GM21360 (cell line): ENCODE results near the gene MEG3.

Experiments used
- ATAC-seq: cut with Tn5 transposase; IDR thresholded peaks from one replicate; pipeline ENCODE4 v1.9.1; 2021; ENCODE audit warnings: mild to moderate bottlenecking, moderate library complexity; ENCODE audit not compliant: unreplicated experiment

MEG3 gene

GRCh38 chr14:100862277-100862676, 36.4 kb downstream of the MEG3 start:
- ATAC-seq = no peak

DNA sequence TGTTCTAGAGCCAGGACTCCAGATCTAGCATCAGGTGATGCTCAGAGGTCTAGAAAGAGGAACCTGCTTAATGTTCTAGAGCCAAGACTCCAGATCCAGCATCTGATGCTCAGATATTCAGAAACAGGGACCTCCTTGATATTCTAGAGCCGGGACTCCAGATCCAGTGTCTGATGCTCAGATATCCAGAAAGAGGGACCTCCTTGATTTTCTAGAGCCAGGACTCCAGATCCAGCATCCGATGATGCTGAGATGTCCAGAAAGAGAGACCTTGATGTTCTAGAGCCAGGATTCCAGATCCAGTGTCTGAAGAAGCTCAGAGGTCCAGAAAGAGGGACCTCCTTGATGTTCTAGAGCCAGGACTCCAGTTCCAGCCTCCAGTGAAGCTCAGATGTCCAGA, 36.9 kb downstream of the MEG3 start:
- no peak for ATAC-seq

GRCh38 chr14:100864206-100864605, 38.3 kb downstream of the MEG3 start:
- ATAC-seq = no peak

DNA sequence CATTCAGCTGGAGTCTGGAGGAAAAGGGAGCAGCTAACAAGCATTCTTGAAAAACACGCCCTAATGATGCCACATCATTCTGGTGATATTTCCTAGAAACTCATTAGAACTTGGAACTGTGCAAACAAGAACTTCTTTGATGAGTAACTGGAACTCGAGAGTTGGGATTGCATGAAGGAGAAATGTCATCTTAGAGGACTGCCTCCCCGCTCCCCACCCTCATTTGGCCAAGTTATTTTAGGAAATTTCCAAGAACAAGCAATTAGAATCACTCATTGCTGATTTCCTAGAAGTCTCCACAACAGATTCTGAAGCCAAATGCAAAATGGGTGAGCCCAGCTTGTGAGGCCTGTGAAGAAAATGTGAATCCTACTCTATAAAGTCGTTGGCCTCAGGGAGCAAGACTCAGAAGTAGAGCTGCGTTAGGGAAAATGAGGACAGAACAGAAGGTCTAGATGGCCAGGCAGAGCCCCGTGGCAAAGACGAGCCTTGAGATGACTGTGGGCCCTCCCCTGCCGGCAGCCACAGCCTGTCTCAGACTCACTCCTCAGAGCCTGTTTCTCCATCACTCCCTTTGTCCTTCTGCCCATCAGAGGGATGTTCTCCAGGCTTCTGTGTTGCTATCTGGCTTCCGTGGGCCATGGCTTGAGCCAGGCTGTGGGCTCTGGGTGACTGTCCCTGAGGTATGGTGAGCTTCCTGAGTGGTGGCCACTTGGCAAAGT, 39.2 kb downstream of the MEG3 start:
- ATAC-seq = no peak

DNA sequence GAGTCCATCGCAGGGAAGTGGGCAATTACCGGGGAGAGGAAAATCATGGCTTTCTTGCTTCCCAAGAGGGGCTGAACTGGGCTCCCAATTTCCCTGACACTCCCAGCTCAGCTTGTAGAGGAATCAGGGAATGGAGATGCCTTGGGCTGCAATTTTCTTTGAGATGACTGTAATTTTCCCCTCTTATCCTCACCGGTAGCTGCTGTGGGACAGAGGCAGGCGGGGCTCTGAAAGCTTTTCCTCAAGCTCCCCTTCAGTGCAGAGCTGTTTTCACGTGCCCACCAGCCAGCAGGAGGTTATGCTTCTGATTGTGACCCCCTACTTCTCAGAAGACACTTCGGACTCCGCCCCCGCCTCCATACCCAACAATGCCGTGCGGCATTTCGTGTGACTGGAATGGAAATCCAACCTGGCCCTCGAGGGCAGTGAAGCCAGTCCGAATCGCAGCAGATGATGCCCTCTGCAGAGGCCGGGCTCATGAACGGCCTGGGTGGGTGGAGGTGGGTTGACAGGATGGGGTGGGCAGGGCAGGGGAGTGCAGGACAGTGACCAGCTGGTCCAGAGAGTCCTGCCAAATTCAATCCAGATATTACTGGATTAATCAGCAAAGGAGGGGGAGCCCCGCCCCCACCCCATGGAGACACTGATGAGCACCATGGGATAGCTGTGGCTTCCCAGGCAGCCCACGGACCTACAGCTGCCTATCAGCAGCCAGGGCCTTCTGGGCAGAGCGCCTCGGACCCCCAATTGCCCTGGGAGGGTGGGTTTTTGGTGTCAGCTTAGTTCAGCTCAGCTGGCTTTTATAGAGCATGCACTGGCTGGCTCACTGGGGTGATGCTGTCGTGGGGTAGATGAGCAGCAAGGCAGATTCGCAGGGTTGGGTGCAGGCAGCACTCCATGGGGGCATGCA, 40.0 kb downstream of the MEG3 start:
- ATAC-seq = no peak

- ATAC-seq = no peak
Measured at GRCh38 chr14:100866666-100867630, 41.0 kb downstream of the MEG3 start.

DNA sequence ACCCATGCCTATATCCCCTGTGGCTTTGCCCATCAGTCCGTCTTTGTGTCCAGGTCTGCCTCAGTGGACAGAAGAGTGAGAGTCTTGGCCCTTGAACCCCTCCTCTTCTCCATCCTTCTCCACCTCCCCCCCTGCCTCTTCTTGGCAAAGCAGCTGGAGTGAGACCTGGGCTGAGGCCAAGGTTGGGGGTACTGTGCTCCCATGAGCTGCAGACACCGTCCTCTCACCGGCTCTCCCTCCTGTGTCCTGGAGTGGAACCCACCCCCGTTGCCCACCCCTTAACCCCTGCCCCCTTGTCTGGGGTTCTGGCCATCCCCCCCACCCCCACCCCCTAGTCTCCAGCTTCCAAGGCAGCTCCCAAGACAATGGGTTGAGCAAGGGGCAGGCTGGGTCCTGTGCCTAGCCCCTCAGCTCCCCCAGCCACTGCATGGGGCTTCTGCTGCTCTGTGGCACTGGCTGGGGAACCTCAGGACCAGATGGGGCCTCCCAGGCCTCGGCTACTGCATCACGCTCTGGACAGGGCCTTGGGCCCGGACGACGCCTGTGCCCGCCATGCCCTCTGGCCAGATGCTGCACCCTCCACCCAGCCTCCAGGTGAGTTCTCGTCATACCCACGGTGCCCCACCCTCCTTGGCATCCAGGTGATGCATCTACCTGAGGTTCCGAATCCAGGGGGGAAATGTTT, 41.9 kb downstream of the MEG3 start:
- no peak for ATAC-seq

- ATAC-seq = no peak
Measured at GRCh38 chr14:100868621-100869370, 42.9 kb downstream of the MEG3 start.

GRCh38 chr14:100871234-100872186, 45.6 kb downstream of the MEG3 start:
- no peak for ATAC-seq

DNA sequence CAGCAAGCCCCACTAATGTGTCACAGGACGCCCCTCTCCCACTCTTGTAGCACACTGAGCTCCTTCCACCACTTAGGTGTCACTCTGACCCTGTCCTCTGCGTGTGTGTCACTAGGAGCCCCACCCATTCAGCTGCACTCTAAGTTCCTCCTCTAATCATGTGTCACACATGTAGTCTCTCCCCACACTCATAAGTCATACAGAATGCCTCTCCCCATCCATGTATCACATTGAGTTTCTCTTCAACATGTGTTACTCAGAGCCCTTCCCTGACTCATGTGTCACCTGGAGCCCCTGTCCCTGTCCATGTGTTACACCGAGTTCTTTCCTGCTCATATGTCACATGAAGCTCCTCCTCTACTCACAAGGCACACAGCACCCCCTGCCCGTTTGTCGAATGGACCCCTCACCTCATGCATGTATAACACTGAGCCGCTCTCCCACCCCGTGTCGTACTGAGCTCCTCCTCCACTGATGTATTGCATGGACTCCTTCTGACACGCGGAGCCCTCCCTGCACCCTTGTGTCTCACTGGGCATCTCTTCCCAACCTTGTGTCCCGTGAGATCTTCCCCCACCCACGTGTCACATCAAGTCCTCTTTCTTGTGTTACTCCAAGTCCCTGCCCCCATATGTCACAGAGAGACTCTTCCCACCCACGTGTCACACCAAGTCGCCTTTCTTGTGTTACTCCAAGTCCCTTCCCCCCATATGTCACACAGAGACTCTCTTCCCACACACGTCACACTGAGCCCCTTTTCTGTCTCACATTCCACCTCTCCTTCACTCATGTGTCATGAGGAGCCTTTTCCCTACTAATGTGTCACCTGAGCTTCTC, 46.6 kb downstream of the MEG3 start:
- ATAC-seq = no peak

- no peak for ATAC-seq
Measured at GRCh38 chr14:100873096-100873482, 47.2 kb downstream of the MEG3 start.

DNA sequence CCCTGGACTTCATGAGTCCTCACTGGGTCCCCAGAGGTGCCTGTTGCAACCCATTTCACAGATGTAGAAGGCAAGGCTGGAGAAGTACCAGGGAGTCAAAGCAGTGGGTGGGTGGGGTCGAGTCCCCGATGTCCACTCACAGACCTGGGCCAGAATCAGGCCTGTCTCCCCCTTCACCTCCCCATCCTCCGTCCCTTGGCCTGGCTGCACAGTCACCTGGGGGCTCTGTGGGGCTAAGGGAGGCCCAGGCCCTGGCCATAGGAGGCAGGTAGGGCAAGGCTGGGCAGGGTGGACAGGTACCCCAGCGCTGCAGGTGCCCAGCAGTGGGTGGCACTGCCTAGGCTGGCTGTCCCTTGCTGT, 48.1 kb downstream of the MEG3 start:
- ATAC-seq = no peak

DNA sequence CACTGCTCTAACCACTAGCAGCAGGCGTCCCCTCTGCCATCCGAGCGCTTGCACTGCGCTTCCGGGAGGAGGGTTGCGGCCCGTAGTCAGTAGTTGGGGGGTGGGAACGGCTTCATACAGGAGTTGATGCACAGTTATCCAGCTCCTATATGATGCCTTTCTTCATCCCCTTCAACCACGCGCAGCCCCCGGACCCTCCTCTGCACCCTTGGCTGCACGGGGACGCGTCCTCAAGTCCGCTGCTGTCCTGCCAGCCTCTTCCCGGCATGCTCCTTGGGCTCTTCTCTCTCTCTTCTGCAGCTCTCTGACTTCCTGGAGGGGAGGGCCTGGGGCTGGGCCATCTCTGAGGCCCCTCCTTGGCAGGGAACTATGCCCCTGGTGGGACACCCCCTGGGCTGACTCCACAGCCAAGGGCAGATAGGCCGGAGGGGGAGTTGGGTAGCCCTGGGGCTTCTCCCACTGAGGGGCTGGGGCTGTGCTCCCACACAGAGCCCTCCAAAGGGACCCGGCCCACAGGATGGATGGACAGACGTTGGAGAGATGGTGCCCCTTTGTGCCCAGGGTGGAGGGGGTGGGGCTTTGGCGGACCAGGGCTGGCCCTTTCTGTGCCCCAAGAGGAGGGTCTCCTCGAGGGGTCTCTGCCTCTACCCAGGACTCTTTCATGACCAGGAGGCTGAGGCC, 48.6 kb downstream of the MEG3 start:
- ATAC-seq = no peak

- no peak for ATAC-seq
Measured at GRCh38 chr14:100875126-100875525, 49.2 kb downstream of the MEG3 start.

DNA sequence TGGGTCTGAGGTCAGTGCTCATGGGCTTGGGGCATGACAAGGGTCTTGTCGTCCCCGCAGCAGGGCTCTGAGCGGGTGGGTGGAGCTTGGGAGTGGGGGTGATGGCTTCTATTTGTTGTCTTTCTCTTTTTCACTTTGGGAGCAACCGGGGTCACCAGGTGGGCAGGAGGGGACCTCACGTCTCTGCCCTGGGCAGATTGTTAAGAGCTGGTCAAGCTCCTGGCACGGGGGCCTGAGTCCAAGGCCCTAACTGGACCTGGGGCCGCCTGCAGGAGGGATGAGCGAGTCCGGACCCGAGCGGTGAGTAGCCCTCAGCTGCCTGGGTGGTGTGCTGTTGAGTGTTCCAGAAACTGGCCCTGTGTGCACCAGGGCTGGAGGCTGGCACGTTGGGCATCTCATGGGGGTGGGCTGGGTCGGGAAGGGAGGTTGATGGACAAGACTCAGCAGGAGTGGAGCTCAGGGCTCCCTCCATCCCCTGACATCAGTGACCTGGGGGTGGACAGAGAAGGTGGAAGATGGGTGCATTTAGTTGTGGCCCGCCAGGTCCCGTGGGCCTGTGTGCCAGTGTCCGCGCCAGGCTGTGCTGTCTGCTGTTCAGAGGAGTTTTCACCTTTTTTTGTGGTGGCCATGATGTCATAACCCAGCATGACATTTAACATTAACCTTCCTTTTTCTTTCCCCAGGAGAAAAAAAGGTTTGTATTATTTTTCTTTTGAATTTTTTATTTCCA, 50.1 kb downstream of the MEG3 start:
- no peak for ATAC-seq

DNA sequence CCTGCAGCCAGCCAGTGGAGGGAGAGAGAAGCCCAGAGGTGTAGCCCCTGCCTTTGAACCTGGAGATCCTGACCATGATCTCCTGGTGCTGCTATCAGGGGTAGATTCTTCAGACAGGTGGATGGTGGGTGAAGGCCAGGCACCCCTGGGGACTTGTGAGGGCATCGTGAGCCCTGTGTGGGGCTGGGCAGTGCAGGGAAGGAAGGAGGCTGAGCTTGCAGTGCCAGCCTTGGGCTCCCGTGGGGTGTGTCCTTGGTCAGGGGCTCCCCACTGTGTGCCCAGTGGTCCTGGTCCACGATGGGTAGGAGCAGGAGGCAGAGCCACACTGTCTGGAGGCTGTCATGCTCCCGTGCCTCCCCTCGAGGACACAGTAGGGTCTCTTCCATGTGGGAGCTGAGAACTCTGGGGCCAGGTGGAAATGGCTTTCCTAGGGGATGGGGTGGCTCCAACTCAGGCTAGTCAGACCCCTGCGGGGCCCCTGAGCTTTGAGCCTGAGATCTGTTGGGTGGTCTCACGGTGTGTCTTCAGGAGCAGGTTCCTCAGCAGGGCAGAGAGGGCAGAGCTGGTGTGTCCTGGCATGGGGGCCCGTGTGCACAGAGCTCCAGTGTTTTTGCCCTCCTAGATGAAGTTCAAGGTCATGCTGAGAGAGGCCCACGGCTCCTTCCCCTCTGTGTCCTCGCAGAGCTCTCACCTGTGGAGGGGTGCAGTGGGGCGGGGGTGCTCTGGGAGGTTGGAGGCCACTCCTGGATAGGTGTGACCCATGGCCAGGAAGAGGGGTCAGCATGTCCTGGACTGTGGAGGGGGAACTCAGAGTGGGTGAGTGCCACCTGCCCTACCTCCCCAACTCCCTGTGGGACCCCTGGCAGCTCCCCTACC, 52.6 kb downstream of the MEG3 start:
- no peak for ATAC-seq
